ENCODE results near the gene POLK. TPM values are rescaled to one million over a fixed set of nuclear protein-coding genes. Genes with fewer than 3 reads are reported as not detected.
"Not testable (repeated sequence)": the region's sequence is repeated elsewhere in the genome, so short reads cannot be mapped to it uniquely, and the experiment has no call there.

POLK gene
- polyA plus RNA-seq, 1 of the 3 experiments (the other 2 are of a cell fraction), result 5.5 TPM

DNA sequence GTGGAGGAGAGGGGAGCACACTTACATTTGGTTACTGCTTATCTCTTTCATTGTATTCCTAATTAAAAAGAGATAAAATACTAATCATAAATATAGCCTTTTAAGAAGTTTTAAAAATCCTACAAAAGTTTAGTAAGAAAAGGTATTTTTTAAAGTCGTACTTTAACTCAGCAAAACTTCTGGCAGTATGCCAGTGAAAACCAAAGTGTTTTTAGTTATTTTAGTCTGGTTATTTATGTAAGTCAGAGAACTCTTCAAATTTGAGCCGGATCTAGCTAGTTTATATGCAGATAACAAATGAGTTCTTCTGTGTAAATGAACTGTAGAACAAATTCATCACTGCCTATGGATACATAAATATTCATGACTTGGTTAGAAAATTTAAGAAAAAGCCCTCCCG lies 63.1 kb downstream of the POLK start (continued):
- TF ChIP-seq, protein P1, sequence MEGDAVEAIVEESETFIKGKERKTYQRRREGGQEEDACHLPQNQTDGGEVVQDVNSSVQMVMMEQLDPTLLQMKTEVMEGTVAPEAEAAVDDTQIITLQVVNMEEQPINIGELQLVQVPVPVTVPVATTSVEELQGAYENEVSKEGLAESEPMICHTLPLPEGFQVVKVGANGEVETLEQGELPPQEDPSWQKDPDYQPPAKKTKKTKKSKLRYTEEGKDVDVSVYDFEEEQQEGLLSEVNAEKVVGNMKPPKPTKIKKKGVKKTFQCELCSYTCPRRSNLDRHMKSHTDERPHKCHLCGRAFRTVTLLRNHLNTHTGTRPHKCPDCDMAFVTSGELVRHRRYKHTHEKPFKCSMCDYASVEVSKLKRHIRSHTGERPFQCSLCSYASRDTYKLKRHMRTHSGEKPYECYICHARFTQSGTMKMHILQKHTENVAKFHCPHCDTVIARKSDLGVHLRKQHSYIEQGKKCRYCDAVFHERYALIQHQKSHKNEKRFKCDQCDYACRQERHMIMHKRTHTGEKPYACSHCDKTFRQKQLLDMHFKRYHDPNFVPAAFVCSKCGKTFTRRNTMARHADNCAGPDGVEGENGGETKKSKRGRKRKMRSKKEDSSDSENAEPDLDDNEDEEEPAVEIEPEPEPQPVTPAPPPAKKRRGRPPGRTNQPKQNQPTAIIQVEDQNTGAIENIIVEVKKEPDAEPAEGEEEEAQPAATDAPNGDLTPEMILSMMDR (IDR thresholded peaks at IDR 0.05), result no peak
- TF ChIP-seq TCF12 (IDR thresholded peaks at IDR 0.05), result no peak
- TF ChIP-seq, protein P2, sequence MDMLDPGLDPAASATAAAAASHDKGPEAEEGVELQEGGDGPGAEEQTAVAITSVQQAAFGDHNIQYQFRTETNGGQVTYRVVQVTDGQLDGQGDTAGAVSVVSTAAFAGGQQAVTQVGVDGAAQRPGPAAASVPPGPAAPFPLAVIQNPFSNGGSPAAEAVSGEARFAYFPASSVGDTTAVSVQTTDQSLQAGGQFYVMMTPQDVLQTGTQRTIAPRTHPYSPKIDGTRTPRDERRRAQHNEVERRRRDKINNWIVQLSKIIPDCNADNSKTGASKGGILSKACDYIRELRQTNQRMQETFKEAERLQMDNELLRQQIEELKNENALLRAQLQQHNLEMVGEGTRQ (IDR thresholded peaks at IDR 0.05; ENCODE audit: borderline replicate concordance, low read depth, low read length), result no peak

DNA sequence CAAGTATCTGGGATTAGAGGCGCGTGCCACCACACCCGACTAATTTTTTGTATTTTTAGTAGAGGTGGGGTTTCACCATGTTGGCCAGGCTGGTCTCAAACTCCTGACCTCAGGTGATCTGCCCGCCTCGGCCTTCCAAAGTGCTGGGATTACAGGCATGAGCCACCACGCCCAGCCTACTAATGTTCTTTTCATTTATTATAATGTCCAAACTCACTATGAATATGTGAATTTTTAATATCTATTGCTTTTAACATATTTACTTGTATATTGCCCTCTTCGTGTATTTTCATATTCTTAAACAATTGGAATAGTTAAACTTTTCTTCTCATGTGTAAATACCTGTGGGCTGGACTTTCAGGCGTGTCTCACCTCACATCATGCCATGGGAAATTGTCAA lies 66.6 kb downstream of the POLK start:
- H3K4me1 ChIP-seq (ENCODE audit: control insufficient read depth in 1 of 2, insufficient read depth in 2 of 2, low read depth in 1 of 2, low read length in 1 of 2); POLR2A ChIA-PET; DNase-seq; H3F3A ChIP-seq (replicated peaks; ENCODE audit: insufficient read depth); H3K27me3 ChIP-seq (ENCODE audit: insufficient read depth); H3K9ac ChIP-seq; H3K9me3 ChIP-seq; H3K79me2 ChIP-seq (ENCODE audit: insufficient read depth); H3K4me2 ChIP-seq; H4K20me1 ChIP-seq (ENCODE audit: insufficient read depth); H3K4me3 ChIP-seq (ENCODE audit: low read depth in 2 of 2, low read length in 1 of 2); H3K27ac ChIP-seq (ENCODE audit: low read depth in 2 of 2, low read length in 1 of 2); H2AFZ ChIP-seq (ENCODE audit: low read depth); H3K9me2 ChIP-seq: not testable (repeated sequence)
- 94% methylated on average over 8 of the region's 8 CpGs for WGBS (ENCODE audit: low lambda C conversion rate)
- CTCF ChIA-PET, result interaction anchor here (1.1 kb wide), 1 partner anchor 759 kb away, joined by 3 read pairs; no protein-coding TSS in a partner anchor
- H3K36me3 ChIP-seq (replicated peaks in 1 of 2; ENCODE audit: control insufficient read depth in 1 of 2, insufficient read depth in 2 of 2, low read length in 1 of 2), result peaks cover 46 to 69% of the 10 kb centered on the region in 2 experiments

DNA sequence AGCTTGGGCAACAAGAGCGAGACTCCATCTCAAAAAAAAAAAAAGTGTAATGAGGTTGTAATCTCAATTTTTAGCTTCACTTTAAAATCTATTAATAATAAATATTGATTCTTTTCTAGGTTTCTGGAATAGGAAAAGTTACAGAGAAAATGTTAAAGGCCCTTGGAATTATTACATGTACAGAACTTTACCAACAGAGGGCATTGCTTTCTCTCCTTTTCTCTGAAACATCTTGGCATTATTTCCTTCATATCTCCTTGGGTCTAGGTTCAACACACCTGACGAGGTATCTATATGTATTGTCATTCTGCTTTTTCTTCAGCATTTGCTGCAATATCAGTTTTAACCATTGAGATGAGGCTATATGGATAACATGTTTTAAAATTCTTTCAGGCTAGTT lies 73.0 kb downstream of the POLK start:
- Histone ChIP-seq H3K27me3 (ENCODE audit: insufficient read depth) (no peaks in the 10 kb centered on the region), H3K4me3 (ENCODE audit: low read depth in 2 of 2, low read length in 1 of 2) (no peak overlapping the region), H4K20me1 (ENCODE audit: insufficient read depth) (no peaks in the 10 kb centered on the region), H3F3A (replicated peaks; ENCODE audit: insufficient read depth) (peaks cover 10% of the 10 kb centered on the region), H3K4me2 (no peak overlapping the region), H3K79me2 (ENCODE audit: insufficient read depth) (no peaks in the 10 kb centered on the region), H3K27ac (ENCODE audit: low read depth in 2 of 2, low read length in 1 of 2) (no peak overlapping the region), H3K9me3 (no peaks in the 10 kb centered on the region), H3K36me3 (replicated peaks in 1 of 2; ENCODE audit: control insufficient read depth in 1 of 2, insufficient read depth in 2 of 2, low read length in 1 of 2) (peaks cover 55 to 63% of the 10 kb centered on the region in 2 experiments), H3K4me1 (ENCODE audit: control insufficient read depth in 1 of 2, insufficient read depth in 2 of 2, low read depth in 1 of 2, low read length in 1 of 2) (no peaks in the 10 kb centered on the region), H3K9me2 (no peaks in the 10 kb centered on the region), H2AFZ (ENCODE audit: low read depth) (no peak overlapping the region), H3K9ac (no peak overlapping the region)
- TF ChIP-seq GABPA (IDR thresholded peaks at IDR 0.05; ENCODE audit: low read depth) (no peak), RCOR1 (IDR thresholded peaks at IDR 0.05; ENCODE audit: low read length) (no peak), CHD2 (IDR thresholded peaks at IDR 0.05; ENCODE audit: low read length, partially characterized antibody) (no peak), RAD21 (IDR thresholded peaks at IDR 0.05; ENCODE audit: low read length) (peak; percentile 23; the same call in 1 of the 2 replicates)
- TF ChIP-seq, protein P1 (IDR thresholded peaks at IDR 0.05), result peak; percentile 24; the same call in 1 of the 2 replicates
- ChIA-PET POLR2A (no interaction called here), CTCF (interaction anchor here (0.9 kb wide), 1 partner anchor 9 kb away, joined by 4 read pairs; no protein-coding TSS in a partner anchor)
- WGBS (ENCODE audit: low lambda C conversion rate), result 95% methylated on average over 2 of the region's 2 CpGs
- DNase-seq, result no peak
